ENCODE measurements around the gene PITPNC1. TPM values are rescaled to one million over a fixed set of nuclear protein-coding genes. Genes with fewer than 3 reads are reported as not detected.

PITPNC1 gene
- total RNA-seq, 1 experiment from 2014 or later: 40.1 TPM

DNA sequence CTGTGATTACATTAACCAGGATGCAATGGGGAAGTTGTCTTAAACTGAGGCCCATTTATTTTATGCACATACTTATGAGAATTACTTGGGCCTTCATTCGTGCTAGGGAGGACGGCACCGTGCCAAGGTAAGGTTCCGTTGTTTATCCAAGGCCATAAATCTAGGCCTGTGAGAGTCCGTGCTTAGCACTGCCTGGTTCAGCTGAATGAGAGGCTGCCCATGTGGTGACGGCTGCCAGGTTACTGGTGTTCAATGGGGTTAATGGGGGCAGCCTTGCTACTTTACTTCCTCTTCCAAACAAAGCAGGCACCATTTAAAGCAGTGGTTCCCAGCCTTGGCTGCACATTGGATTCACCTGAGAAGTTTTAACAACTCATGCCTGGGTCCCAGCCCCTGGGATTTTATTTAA is 205.6 kb downstream of the PITPNC1 start:
- POLR2A ChIA-PET: no interaction called here
- TF ChIP-seq, protein P1, sequence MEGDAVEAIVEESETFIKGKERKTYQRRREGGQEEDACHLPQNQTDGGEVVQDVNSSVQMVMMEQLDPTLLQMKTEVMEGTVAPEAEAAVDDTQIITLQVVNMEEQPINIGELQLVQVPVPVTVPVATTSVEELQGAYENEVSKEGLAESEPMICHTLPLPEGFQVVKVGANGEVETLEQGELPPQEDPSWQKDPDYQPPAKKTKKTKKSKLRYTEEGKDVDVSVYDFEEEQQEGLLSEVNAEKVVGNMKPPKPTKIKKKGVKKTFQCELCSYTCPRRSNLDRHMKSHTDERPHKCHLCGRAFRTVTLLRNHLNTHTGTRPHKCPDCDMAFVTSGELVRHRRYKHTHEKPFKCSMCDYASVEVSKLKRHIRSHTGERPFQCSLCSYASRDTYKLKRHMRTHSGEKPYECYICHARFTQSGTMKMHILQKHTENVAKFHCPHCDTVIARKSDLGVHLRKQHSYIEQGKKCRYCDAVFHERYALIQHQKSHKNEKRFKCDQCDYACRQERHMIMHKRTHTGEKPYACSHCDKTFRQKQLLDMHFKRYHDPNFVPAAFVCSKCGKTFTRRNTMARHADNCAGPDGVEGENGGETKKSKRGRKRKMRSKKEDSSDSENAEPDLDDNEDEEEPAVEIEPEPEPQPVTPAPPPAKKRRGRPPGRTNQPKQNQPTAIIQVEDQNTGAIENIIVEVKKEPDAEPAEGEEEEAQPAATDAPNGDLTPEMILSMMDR (IDR thresholded peaks at IDR 0.05; ENCODE audit: unreplicated experiment): no peak
- Mint-ChIP-seq H3K36me3 (ENCODE audit: insufficient read depth, unreplicated experiment) (no peaks in the 10 kb centered on the region), H3K9me3 (ENCODE audit: unreplicated experiment) (no peaks in the 10 kb centered on the region), H3K27ac (ENCODE audit: low read depth, unreplicated experiment) (no peak overlapping the region), H3K4me1 (ENCODE audit: insufficient read depth, unreplicated experiment) (no peaks in the 10 kb centered on the region), H3K4me3 (ENCODE audit: unreplicated experiment) (no peak overlapping the region), H3K27me3 (ENCODE audit: insufficient read depth, unreplicated experiment) (no peaks in the 10 kb centered on the region)
- BruUV-seq (replicated peaks): no TSS peak
- CTCF ChIA-PET: no interaction called here
- no peak for DNase-seq (ENCODE audit: unreplicated experiment)
- intact Hi-C loops (cut with micrococcal nuclease): no loop called here

- H3K9me3 Mint-ChIP-seq (ENCODE audit: unreplicated experiment): no peaks in the 10 kb centered on the region
- BruUV-seq (replicated peaks): no TSS peak
- intact Hi-C loops (cut with micrococcal nuclease): no loop called here
- ChIA-PET CTCF (interaction anchor here (0.6 kb wide), 2 partner anchors 17 to 47 kb away, joined by 3 read pairs; no protein-coding TSS in a partner anchor), POLR2A (no interaction called here)
- H3K27me3 Mint-ChIP-seq (ENCODE audit: insufficient read depth, unreplicated experiment): no peaks in the 10 kb centered on the region
- H3K36me3 Mint-ChIP-seq (ENCODE audit: insufficient read depth, unreplicated experiment): no peaks in the 10 kb centered on the region
- no peaks in the 10 kb centered on the region for H3K4me1 Mint-ChIP-seq (ENCODE audit: insufficient read depth, unreplicated experiment)
- TF ChIP-seq, protein P1 (IDR thresholded peaks at IDR 0.05; ENCODE audit: unreplicated experiment): no peak
- H3K4me3 Mint-ChIP-seq (ENCODE audit: unreplicated experiment): no peak overlapping the region
- no peak overlapping the region for H3K27ac Mint-ChIP-seq (ENCODE audit: low read depth, unreplicated experiment)
- no peak for DNase-seq (ENCODE audit: unreplicated experiment)
Measured at GRCh38 chr17:67585077-67585602, 208.1 kb downstream of the PITPNC1 start.

- ChIA-PET CTCF (interaction anchor here (0.7 to 0.9 kb wide), 2 partner anchors 14 to 99 kb away, joined by 4 read pairs; no protein-coding TSS in a partner anchor), POLR2A (no interaction called here)
- TF ChIP-seq, protein P1 (IDR thresholded peaks at IDR 0.05; ENCODE audit: unreplicated experiment): no peak
- intact Hi-C loops (cut with micrococcal nuclease): no loop called here
- H3K4me1 Mint-ChIP-seq (ENCODE audit: insufficient read depth, unreplicated experiment): no peaks in the 10 kb centered on the region
- no TSS peak for BruUV-seq (replicated peaks)
- no peak overlapping the region for H3K27ac Mint-ChIP-seq (ENCODE audit: low read depth, unreplicated experiment)
- no peak overlapping the region for H3K4me3 Mint-ChIP-seq (ENCODE audit: unreplicated experiment)
- H3K9me3 Mint-ChIP-seq (ENCODE audit: unreplicated experiment): no peaks in the 10 kb centered on the region
- no peaks in the 10 kb centered on the region for H3K27me3 Mint-ChIP-seq (ENCODE audit: insufficient read depth, unreplicated experiment)
- H3K36me3 Mint-ChIP-seq (ENCODE audit: insufficient read depth, unreplicated experiment): no peaks in the 10 kb centered on the region
- no peak for DNase-seq (ENCODE audit: unreplicated experiment)
Measured at GRCh38 chr17:67588326-67588725, 211.2 kb downstream of the PITPNC1 start.

- no peak overlapping the region for H3K4me3 Mint-ChIP-seq (ENCODE audit: unreplicated experiment)
- H3K9me3 Mint-ChIP-seq (ENCODE audit: unreplicated experiment): peaks cover 4% of the 10 kb centered on the region
- TF ChIP-seq, protein P1 (IDR thresholded peaks at IDR 0.05; ENCODE audit: unreplicated experiment): no peak
- H3K27ac Mint-ChIP-seq (ENCODE audit: low read depth, unreplicated experiment): no peak overlapping the region
- ChIA-PET CTCF (interaction anchor here (0.6 kb wide), 1 partner anchor 1223 kb away, joined by 6 read pairs; no protein-coding TSS in a partner anchor), POLR2A (interaction anchor here (0.6 kb wide), 1 partner anchor 108 kb away, joined by 3 read pairs; no protein-coding TSS in a partner anchor)
- H3K4me1 Mint-ChIP-seq (ENCODE audit: insufficient read depth, unreplicated experiment): no peaks in the 10 kb centered on the region
- DNase-seq (ENCODE audit: unreplicated experiment): no peak
- intact Hi-C loops (cut with micrococcal nuclease): no loop called here
- H3K27me3 Mint-ChIP-seq (ENCODE audit: insufficient read depth, unreplicated experiment): no peaks in the 10 kb centered on the region
- BruUV-seq (replicated peaks): no TSS peak
- H3K36me3 Mint-ChIP-seq (ENCODE audit: insufficient read depth, unreplicated experiment): no peaks in the 10 kb centered on the region
Measured at GRCh38 chr17:67594115-67594880, 217.2 kb downstream of the PITPNC1 start.

Data from MCF 10A (cell line).